B cell (primary cell): ENCODE measurements around the gene ANKFN1.

Experiments used
- EZH2 ChIP-seq: IDR thresholded peaks from 2 replicates; pipeline ENCODE4 v1.6.1; 2012; ENCODE audit warnings: borderline replicate concordance, low read depth, mild to moderate bottlenecking, moderate library complexity, low read length; ENCODE audit not compliant: insufficient read depth, poor library complexity, severe bottlenecking
- TF ChIP-seq, protein P1 (sequence below): fragments of 200-600 bp; IDR thresholded peaks from one replicate; pipeline ENCODE4 v1.8.0; 2022; ENCODE audit warnings: antibody characterized with exemption, mild to moderate bottlenecking

DNA sequence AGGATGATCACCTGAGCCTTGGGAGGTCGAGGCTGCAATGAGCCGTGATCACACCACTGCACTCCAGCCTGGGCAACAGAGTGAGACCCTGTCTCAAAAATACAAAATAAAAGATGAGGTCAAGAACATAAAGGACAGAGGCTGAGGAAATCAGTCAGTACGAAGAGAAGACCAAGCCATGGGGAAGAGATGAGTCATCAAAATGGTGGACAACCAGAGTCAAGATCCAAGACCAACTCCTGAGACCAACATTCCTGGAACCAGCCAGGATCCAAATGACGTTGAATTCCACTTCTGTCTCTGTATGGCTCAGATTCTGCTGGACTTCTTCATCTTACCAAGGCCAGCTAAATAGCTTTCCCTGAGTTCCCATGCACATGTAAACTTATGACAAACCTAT is 395.4 kb downstream of the ANKFN1 start:
- TF ChIP-seq, protein P1, sequence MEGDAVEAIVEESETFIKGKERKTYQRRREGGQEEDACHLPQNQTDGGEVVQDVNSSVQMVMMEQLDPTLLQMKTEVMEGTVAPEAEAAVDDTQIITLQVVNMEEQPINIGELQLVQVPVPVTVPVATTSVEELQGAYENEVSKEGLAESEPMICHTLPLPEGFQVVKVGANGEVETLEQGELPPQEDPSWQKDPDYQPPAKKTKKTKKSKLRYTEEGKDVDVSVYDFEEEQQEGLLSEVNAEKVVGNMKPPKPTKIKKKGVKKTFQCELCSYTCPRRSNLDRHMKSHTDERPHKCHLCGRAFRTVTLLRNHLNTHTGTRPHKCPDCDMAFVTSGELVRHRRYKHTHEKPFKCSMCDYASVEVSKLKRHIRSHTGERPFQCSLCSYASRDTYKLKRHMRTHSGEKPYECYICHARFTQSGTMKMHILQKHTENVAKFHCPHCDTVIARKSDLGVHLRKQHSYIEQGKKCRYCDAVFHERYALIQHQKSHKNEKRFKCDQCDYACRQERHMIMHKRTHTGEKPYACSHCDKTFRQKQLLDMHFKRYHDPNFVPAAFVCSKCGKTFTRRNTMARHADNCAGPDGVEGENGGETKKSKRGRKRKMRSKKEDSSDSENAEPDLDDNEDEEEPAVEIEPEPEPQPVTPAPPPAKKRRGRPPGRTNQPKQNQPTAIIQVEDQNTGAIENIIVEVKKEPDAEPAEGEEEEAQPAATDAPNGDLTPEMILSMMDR: no peak
- no peak for TF ChIP-seq EZH2
